NCI-H774 (cell line): Measurements from ENCODE around the gene SYNRG.

Source experiments
- DNase-seq: peaks from one replicate; lab custom pipeline; 2025; lab: John Stamatoyannopoulos, UW

Gene SYNRG

GRCh38 chr17:37598145-37598544, 11.1 kb downstream of the SYNRG start:
- DNase-seq: no peak

GRCh38 chr17:37592291-37592690, 16.9 kb downstream of the SYNRG start:
- DNase-seq: no peak

GRCh38 chr17:37585066-37585465, 24.2 kb downstream of the SYNRG start:
- DNase-seq: no peak

- no peak for DNase-seq
Observed at GRCh38 chr17:37576281-37576680, 32.9 kb downstream of the SYNRG start.

GRCh38 chr17:37574427-37574826, 34.8 kb downstream of the SYNRG start:
- DNase-seq: no peak

- no peak for DNase-seq
Observed at GRCh38 chr17:37571674-37572073, 37.5 kb downstream of the SYNRG start.

- peak; percentile 7 for DNase-seq
Observed at GRCh38 chr17:37570527-37571093, 38.6 kb downstream of the SYNRG start.

- no peak for DNase-seq
Observed at GRCh38 chr17:37568350-37569053, 40.7 kb downstream of the SYNRG start.

- DNase-seq: no peak
Observed at GRCh38 chr17:37567538-37567937, 41.7 kb downstream of the SYNRG start.

GRCh38 chr17:37567137-37567536, 42.1 kb downstream of the SYNRG start:
- DNase-seq: no peak

GRCh38 chr17:37564252-37564651, 45.0 kb downstream of the SYNRG start:
- DNase-seq: no peak

- DNase-seq: no peak
Observed at GRCh38 chr17:37562016-37562745, 47.0 kb downstream of the SYNRG start.

GRCh38 chr17:37558299-37558698, 50.9 kb downstream of the SYNRG start:
- DNase-seq: no peak

- DNase-seq: no peak
Observed at GRCh38 chr17:37557482-37557881, 51.7 kb downstream of the SYNRG start.

GRCh38 chr17:37555386-37555785, 53.8 kb downstream of the SYNRG start:
- no peak for DNase-seq

GRCh38 chr17:37553401-37553966, 55.7 kb downstream of the SYNRG start:
- DNase-seq: no peak

GRCh38 chr17:37551788-37552187, 57.4 kb downstream of the SYNRG start:
- no peak for DNase-seq

GRCh38 chr17:37547986-37548385, 61.2 kb downstream of the SYNRG start:
- DNase-seq: no peak

GRCh38 chr17:37546302-37546701, 62.9 kb downstream of the SYNRG start:
- no peak for DNase-seq

- DNase-seq: no peak
Observed at GRCh38 chr17:37545486-37545885, 63.7 kb downstream of the SYNRG start.

- DNase-seq: no peak
Observed at GRCh38 chr17:37543637-37544052, 65.6 kb downstream of the SYNRG start.

- no peak for DNase-seq
Observed at GRCh38 chr17:37541880-37542660, 67.1 kb downstream of the SYNRG start.
